HepG2 (cell line): ENCODE results near the gene NABP1. TPM values are rescaled to one million over a fixed set of nuclear protein-coding genes. Genes with fewer than 3 reads are reported as not detected.

Source experiments
- ATAC-seq: fragments of 200-7000 bp; cut with Tn5 transposase; 3 replicates; pipeline ENCODE4 v1.9.1; 2020; ENCODE audit warnings: mild to moderate bottlenecking, moderate library complexity
- BruUV-seq: library from RNA; stranded (reverse); fragments of 400-500 nt; replicated peaks from 2 replicates; lab custom pipeline; 2021; lab: Mats Ljungman, UMichigan
- CTCF ChIA-PET: fragments of 300-600 bp; formaldehyde crosslinking; extraction: SDS; loops from one replicate; lab custom pipeline; 2021; ENCODE audit warnings: low total read pairs, inconsistent platforms, low intra/inter-chr PET ratio; lab: Yijun Ruan, JAX
- POLR2A ChIA-PET: fragments of 350-600 bp; sonication (Branson Sonifier 250); formaldehyde crosslinking; loops from one replicate; lab custom pipeline; 2020; ENCODE audit warnings: antibody characterized with exemption, inconsistent platforms; lab: Yijun Ruan, JAX
- DNase-seq: peaks from one replicate; pipeline ENCODE4 v3.0.0-alpha.2; 2015; ENCODE audit warnings: low spot score
- FAIRE-seq: peaks from 3 replicates; lab custom pipeline; 2011; peaks lifted over from hg19 to GRCh38; lab: Jason Lieb, UNC
- H2AFZ ChIP-seq: one replicate; pipeline ENCODE4 v1.6.1; 2011; ENCODE audit warnings: low read length, inconsistent platforms
- H3K27ac ChIP-seq: fragments of 300-600 bp; 3 replicates; pipeline ENCODE4 v1.8.0; 2011; ENCODE audit warnings: mixed run types, mild to moderate bottlenecking, mixed read lengths, low read length, inconsistent platforms; ENCODE audit not compliant: insufficient read depth; ENCODE audit errors: extremely low read length
- H3K27me3 ChIP-seq, 2 experiments: fragments of 200-600 bp in 1 of 2; 2 replicates in 1 of 2; 3 replicates in 1 of 2; pipeline versions ENCODE4 v1.6.0 to v1.8.0; 2011; ENCODE audit warnings: low read length in 2 of 2, mild to moderate bottlenecking in 2 of 2, moderate library complexity in 2 of 2, inconsistent platforms in 1 of 2; ENCODE audit not compliant: insufficient read depth in 2 of 2, control insufficient read depth in 1 of 2
- H3K36me3 ChIP-seq, 2 experiments: fragments of 200-600 bp in 1 of 2; replicated peaks in 1 of 2; 2 replicates in 1 of 2; 3 replicates in 1 of 2; pipeline versions ENCODE4 v1.5.1 to v1.8.0; 2011; ENCODE audit warnings: low read length in 2 of 2, inconsistent platforms in 1 of 2; ENCODE audit not compliant: insufficient read depth in 2 of 2, control insufficient read depth in 1 of 2
- H3K4me1 ChIP-seq: 2 replicates; pipeline ENCODE4 v1.5.1; 2012; ENCODE audit warnings: low read length, inconsistent platforms; ENCODE audit not compliant: insufficient read depth
- H3K4me2 ChIP-seq: 2 replicates; pipeline ENCODE4 v1.6.0; 2011; ENCODE audit warnings: low read depth, low read length, inconsistent platforms
- H3K4me3 ChIP-seq, 3 experiments: fragments of 200-600 bp in 1 of 3; sonication (generic), shearing (Covaris generic) in 1 of 3; replicated peaks in 1 of 3; 2 replicates each; pipeline ENCODE4 v1.5.1; 2011 to 2016; ENCODE audit warnings: low read length in 3 of 3, inconsistent platforms in 2 of 3, low read depth in 2 of 3, mild to moderate bottlenecking in 2 of 3, control low read depth in 1 of 3, mixed read lengths in 1 of 3; ENCODE audit not compliant: insufficient read depth in 1 of 3
- H3K79me2 ChIP-seq: one replicate; pipeline ENCODE4 v1.6.1; 2011; ENCODE audit warnings: low read length, inconsistent platforms; ENCODE audit not compliant: insufficient read depth
- H3K9ac ChIP-seq: 2 replicates; pipeline ENCODE4 v1.6.0; 2011; ENCODE audit warnings: mild to moderate bottlenecking, low read depth, low read length, inconsistent platforms; ENCODE audit not compliant: insufficient read depth
- H3K9me3 ChIP-seq: 2 replicates; pipeline ENCODE4 v1.5.1; 2012; ENCODE audit warnings: mild to moderate bottlenecking, low read length
- H4K20me1 ChIP-seq: 2 replicates; pipeline ENCODE4 v1.6.0; 2011; ENCODE audit warnings: inconsistent platforms, mild to moderate bottlenecking, low read length, moderate library complexity; ENCODE audit not compliant: insufficient read depth
- CREM ChIP-seq, 2 experiments: sonication (generic) in 1 of 2; formaldehyde crosslinking in 1 of 2; IDR thresholded peaks; 2 replicates each; pipeline versions ENCODE4 v1.4.0 to v1.6.1; 2016 to 2020; ENCODE audit warnings: antibody characterized with exemption in 1 of 2, mild to moderate bottlenecking in 1 of 2, missing genetic modification reagents in 1 of 2
- HNRNPLL ChIP-seq: fragments of 200-400 bp; formaldehyde crosslinking; IDR thresholded peaks from 2 replicates; pipeline ENCODE4 v1.6.1; 2017; ENCODE audit warnings: mild to moderate bottlenecking, low read depth, low read length; ENCODE audit not compliant: poor library complexity, severe bottlenecking
- NR2F2 ChIP-seq: IDR thresholded peaks from 2 replicates; pipeline ENCODE4 v1.6.1; 2012; ENCODE audit warnings: low read depth, inconsistent platforms, borderline replicate concordance
- PHF8 ChIP-seq: sonication (generic); formaldehyde crosslinking; IDR thresholded peaks from 2 replicates; pipeline ENCODE4 v1.5.0; 2020; ENCODE audit warnings: missing genetic modification reagents
- SNAI1 ChIP-seq: sonication (generic); formaldehyde crosslinking; IDR thresholded peaks from 2 replicates; pipeline ENCODE4 v1.5.0; 2020; ENCODE audit warnings: mild to moderate bottlenecking, missing genetic modification reagents, borderline replicate concordance
- SOX5 ChIP-seq: IDR thresholded peaks from 2 replicates; pipeline ENCODE4 v1.6.1; 2016; ENCODE audit warnings: borderline replicate concordance
- ZFP36 ChIP-seq: fragments of 150-350 bp; IDR thresholded peaks from 2 replicates; pipeline ENCODE4 v1.6.1; 2018; ENCODE audit warnings: borderline replicate concordance, low read length, low read depth; ENCODE audit not compliant: partially characterized antibody
- ZNF605 ChIP-seq: sonication (generic); formaldehyde crosslinking; IDR thresholded peaks from 2 replicates; pipeline ENCODE4 v1.8.0; 2022; ENCODE audit warnings: mild to moderate bottlenecking, missing genetic modification reagents
- ZNF704 ChIP-seq: sonication (generic); formaldehyde crosslinking; IDR thresholded peaks from 2 replicates; pipeline ENCODE4 v1.8.1; 2023; ENCODE audit warnings: mild to moderate bottlenecking, inconsistent platforms, moderate library complexity, missing genetic modification reagents, borderline replicate concordance
- WGBS: methylation state at CpG from one replicate; pipeline ENCODE4 v1.1.6; 2017; ENCODE audit warnings: low lambda C conversion rate; 5-methylcytosine and 5-hydroxymethylcytosine counted together
- in situ Hi-C: cut with HindIII; loops from 2 replicates; pipeline ENCODE4 v1.10.0; 2017; ENCODE audit warnings: low pct_unique_long_range_greater_than_20kb; ENCODE audit not compliant: extremely low pct_ligation_motif_present
- intact Hi-C: fragments of 100-400 bp; cut with micrococcal nuclease; formaldehyde crosslinking; loops from one replicate; pipeline ENCODE4 v1.10.0; 2022; ENCODE audit not compliant: unreplicated experiment
- polyA plus RNA-seq, 8 experiments: library from polyadenylated mRNA; depleted of rRNA in 3 of 8; stranded (reverse) in 7 of 8; unstranded in 1 of 8; fragments of >200 nt; fragmentation: Illumina TruSeq in 4 of 8; extraction: Trizol in 4 of 8; gene quantifications; 2 replicates each; pipeline versions ENCODE4 v1.2.1 to v1.2.3, GENCODE V29; 2011 to 2016; ENCODE audit warnings: low read depth in 4 of 8, missing spikeins in 1 of 8, mixed read lengths in 1 of 8; ENCODE audit not compliant: insufficient read depth in 1 of 8
- total RNA-seq, 5 experiments: library from RNA; depleted of rRNA; stranded (reverse); fragments of >200 nt; fragmentation: Illumina TruSeq; extraction: Trizol; gene quantifications; 2 replicates each; pipeline ENCODE4 v1.2.3, GENCODE V29; 2016; ENCODE audit warnings: low read depth in 1 of 5
- TF ChIP-seq, protein P1 (sequence below): conservative IDR thresholded peaks from 2 replicates; pipeline ENCODE4 v1.6.1; 2018; ENCODE audit warnings: missing genetic modification reagents
- TF ChIP-seq, protein P2 (sequence below), 2 experiments: sonication (generic) in 1 of 2; formaldehyde crosslinking in 1 of 2; IDR thresholded peaks; 2 replicates each; pipeline versions ENCODE4 v1.5.1 to v1.6.1; 2011 to 2020; ENCODE audit warnings: borderline replicate concordance in 1 of 2, low read depth in 1 of 2, low read length in 1 of 2, mild to moderate bottlenecking in 1 of 2, missing genetic modification reagents in 1 of 2, moderate library complexity in 1 of 2
- TF ChIP-seq, protein P3 (sequence below): sonication (generic); formaldehyde crosslinking; IDR thresholded peaks from 2 replicates; pipeline ENCODE4 v1.4.0; 2020; ENCODE audit warnings: mild to moderate bottlenecking, missing genetic modification reagents, borderline replicate concordance

NABP1 gene
- total and polyA plus RNA-seq, 2 of the 13 experiments (the other 11 are each of a cell fraction or from before 2014, with no cell fraction given) = 14.9 to 19.8 TPM

DNA sequence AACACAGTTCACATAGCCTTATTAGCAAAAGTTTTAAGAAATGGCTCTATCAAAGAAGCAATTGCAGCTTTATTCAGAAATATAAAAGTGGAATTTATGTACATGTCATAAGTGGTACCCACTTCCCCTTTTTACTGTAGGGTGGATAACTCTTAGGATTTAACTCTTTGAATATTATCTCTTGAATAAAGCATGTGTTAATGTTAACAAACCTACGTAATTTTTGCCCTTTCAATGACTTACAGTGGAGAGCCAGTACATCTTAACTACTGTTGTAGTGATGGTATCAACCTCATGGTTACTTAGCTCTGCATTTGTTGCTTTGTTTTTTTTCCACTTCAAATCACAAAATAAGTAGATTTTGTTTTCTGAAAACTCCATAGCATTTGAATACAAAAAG lies 8.8 kb downstream of the NABP1 start:
- Histone ChIP-seq H3K27ac (no peak overlapping the region), H3K4me2 (no peak overlapping the region), H3K9me3 (no peaks in the 10 kb centered on the region), H4K20me1 (no peaks in the 10 kb centered on the region), H3K9ac (no peak overlapping the region)
- CTCF ChIA-PET = no interaction called here
- BruUV-seq = no TSS peak
- TF ChIP-seq, protein P1, sequence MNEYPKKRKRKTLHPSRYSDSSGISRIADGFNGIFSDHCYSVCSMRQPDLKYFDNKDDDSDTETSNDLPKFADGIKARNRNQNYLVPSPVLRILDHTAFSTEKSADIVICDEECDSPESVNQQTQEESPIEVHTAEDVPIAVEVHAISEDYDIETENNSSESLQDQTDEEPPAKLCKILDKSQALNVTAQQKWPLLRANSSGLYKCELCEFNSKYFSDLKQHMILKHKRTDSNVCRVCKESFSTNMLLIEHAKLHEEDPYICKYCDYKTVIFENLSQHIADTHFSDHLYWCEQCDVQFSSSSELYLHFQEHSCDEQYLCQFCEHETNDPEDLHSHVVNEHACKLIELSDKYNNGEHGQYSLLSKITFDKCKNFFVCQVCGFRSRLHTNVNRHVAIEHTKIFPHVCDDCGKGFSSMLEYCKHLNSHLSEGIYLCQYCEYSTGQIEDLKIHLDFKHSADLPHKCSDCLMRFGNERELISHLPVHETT = no peak
- TF ChIP-seq SOX5 (CRISPR knock-in tag) (no peak), HNRNPLL (no peak), ZFP36 (no peak), CREM (IDR thresholded peaks at IDR 0.05) (no peak), CREM (CRISPR knock-in tag; IDR thresholded peaks at IDR 0.05) (no peak), ZNF605 (no peak), PHF8 (CRISPR knock-in tag) (no peak), ZNF704 (no peak), SNAI1 (CRISPR knock-in tag) (no peak), NR2F2 (no peak)
- TF ChIP-seq, protein P2, sequence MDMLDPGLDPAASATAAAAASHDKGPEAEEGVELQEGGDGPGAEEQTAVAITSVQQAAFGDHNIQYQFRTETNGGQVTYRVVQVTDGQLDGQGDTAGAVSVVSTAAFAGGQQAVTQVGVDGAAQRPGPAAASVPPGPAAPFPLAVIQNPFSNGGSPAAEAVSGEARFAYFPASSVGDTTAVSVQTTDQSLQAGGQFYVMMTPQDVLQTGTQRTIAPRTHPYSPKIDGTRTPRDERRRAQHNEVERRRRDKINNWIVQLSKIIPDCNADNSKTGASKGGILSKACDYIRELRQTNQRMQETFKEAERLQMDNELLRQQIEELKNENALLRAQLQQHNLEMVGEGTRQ (IDR thresholded peaks at IDR 0.05; ENCODE audit: low read depth, low read length) = no peak
- TF ChIP-seq, protein P2 (CRISPR knock-in tag; IDR thresholded peaks at IDR 0.05; ENCODE audit: borderline replicate concordance) = no peak
- TF ChIP-seq, protein P3, sequence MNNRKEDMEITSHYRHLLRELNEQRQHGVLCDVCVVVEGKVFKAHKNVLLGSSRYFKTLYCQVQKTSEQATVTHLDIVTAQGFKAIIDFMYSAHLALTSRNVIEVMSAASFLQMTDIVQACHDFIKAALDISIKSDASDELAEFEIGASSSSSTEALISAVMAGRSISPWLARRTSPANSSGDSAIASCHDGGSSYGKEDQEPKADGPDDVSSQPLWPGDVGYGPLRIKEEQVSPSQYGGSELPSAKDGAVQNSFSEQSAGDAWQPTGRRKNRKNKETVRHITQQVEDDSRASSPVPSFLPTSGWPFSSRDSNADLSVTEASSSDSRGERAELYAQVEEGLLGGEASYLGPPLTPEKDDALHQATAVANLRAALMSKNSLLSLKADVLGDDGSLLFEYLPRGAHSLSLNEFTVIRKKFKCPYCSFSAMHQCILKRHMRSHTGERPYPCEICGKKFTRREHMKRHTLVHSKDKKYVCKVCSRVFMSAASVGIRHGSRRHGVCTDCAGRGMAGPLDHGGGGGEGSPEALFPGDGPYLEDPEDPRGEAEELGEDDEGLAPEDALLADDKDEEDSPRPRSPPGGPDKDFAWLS (CRISPR knock-in tag) = no peak
- TF ChIP-seq, all 625 proteins: peak for 0
- H3K27me3 ChIP-seq = no peaks in the 10 kb centered on the region
- no peak overlapping the region for H2AFZ ChIP-seq
- H3K36me3 ChIP-seq = peaks cover 2 to 40% of the 10 kb centered on the region in 2 experiments; a peak in 4 of 5 replicates
- 94% methylated on average over 1 of the region's 1 CpG for WGBS
- FAIRE-seq (no peak), ATAC-seq (no peak), DNase-seq (no peak)
- H3K4me3 ChIP-seq = no peak overlapping the region
- peaks cover 28% of the 10 kb centered on the region for H3K4me1 ChIP-seq
- in situ Hi-C loops (no loop called here), intact Hi-C loops (loop anchor here (10.0 kb wide), 1 partner anchor 178 kb away; no protein-coding TSS in a partner anchor)
- H3K79me2 ChIP-seq = no peaks in the 10 kb centered on the region
- POLR2A ChIA-PET = interaction anchor here (3.4 kb wide), 1 partner anchor 9 kb away, joined by 39 read pairs; the partner anchor contains the start of gene NABP1
